Duodenal mucosa (tissue), 2 donors: ENCODE data around the gene SERINC5.

Source experiments
- H3K27ac ChIP-seq: one replicate; pipeline ENCODE4 v1.7.0; 2013; ENCODE audit warnings: low read depth, low read length
- H3K27me3 ChIP-seq, 2 donors: one replicate each; pipeline ENCODE4 v1.7.0; 2013; ENCODE audit warnings: low read length in 2 of 2, control low read depth in 1 of 2; ENCODE audit not compliant: insufficient read depth in 2 of 2, control insufficient read depth in 1 of 2
- H3K36me3 ChIP-seq, 2 donors: one replicate each; pipeline ENCODE4 v1.7.0; 2013; ENCODE audit warnings: low read length in 2 of 2, control low read depth in 1 of 2; ENCODE audit not compliant: insufficient read depth in 2 of 2, control insufficient read depth in 1 of 2
- H3K4me1 ChIP-seq, 2 donors: one replicate each; pipeline ENCODE4 v1.7.0; 2013; ENCODE audit warnings: low read length in 2 of 2, control low read depth in 1 of 2; ENCODE audit not compliant: insufficient read depth in 2 of 2, control insufficient read depth in 1 of 2
- H3K4me3 ChIP-seq, 2 donors: one replicate each; pipeline ENCODE4 v1.7.0; 2013; ENCODE audit warnings: low read length in 2 of 2, low read depth in 1 of 2
- H3K9ac ChIP-seq, 2 donors: one replicate each; pipeline ENCODE4 v1.7.0; 2013; ENCODE audit warnings: low read length in 2 of 2, low read depth in 1 of 2
- H3K9me3 ChIP-seq, 2 donors: one replicate each; pipeline ENCODE4 v1.7.0; 2013; ENCODE audit warnings: low read length in 2 of 2, control low read depth in 1 of 2; ENCODE audit not compliant: control insufficient read depth in 1 of 2

SERINC5 gene

DNA sequence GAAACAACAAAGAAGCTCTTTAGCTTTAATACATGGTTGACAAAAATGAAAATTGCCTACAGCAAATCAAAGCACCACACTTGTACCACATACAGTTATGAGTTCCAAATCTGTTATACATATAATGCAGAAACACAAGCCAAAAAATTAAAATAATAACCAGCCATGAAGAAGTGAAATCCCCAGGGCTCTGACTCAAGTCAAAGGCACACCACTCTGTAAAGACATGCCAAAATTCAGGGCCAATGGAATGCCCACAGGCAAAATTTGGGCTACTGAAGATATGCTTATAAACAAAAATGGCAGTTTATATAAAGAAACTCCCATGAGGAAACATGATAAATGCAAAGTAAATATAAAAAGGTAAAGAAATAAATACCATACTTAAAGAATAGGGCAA lies 191.7 kb downstream of the SERINC5 start:
- no peaks in the 10 kb centered on the region for H3K4me1 ChIP-seq
- H3K27ac ChIP-seq: no peak overlapping the region
- no peaks in the 10 kb centered on the region for H3K9me3 ChIP-seq
- H3K36me3 ChIP-seq: no peaks in the 10 kb centered on the region
- H3K27me3 ChIP-seq: no peaks in the 10 kb centered on the region
- no peak overlapping the region for H3K9ac ChIP-seq
- H3K4me3 ChIP-seq: no peak overlapping the region
